HG02973 (cell line): Measurements from ENCODE around the gene TMEM132C.

Source experiments
- ATAC-seq: cut with Tn5 transposase; IDR thresholded peaks from one replicate; pipeline ENCODE4 v1.9.1; 2021; ENCODE audit warnings: moderate library complexity; ENCODE audit not compliant: unreplicated experiment

TMEM132C gene

GRCh38 chr12:128698301-128698972, 431.5 kb downstream of the TMEM132C start:
- no peak for ATAC-seq

DNA sequence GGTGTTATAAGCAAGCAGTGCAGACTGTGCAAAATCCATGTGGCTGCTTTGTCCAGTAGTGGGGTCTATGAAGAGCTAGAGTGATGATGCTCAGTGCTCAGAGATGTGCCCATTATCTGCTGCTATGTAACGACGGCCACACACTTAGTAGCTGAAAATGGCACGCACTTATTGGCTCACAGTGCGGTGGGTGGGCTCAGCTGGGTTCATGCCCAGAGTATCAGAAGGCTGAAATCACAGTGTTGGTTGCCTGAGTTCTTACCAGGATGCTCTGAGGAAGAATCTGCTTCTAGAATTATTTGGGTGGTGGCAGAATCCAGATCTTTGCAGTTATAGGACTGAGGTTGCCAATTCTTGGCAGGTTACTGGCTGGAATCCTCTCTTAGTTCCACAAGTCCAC, 432.1 kb downstream of the TMEM132C start:
- ATAC-seq: no peak

- no peak for ATAC-seq
Observed at GRCh38 chr12:128702371-128702770, 435.4 kb downstream of the TMEM132C start.

DNA sequence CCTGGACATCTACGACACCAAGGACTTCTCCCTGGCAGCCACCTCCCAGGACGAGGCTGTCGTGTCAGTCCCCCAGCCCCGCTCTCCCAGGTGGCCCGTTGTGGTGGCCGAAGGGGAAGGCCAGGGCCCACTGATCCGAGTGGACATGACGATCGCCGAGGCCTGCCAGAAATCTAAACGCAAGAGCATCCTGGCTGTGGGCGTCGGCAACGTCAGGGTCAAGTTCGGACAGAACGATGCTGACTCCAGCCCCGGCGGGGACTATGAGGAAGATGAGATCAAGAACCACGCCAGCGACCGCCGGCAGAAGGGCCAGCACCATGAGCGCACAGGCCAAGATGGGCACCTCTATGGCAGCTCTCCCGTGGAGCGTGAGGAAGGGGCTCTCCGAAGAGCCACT, 438.2 kb downstream of the TMEM132C start:
- no peak for ATAC-seq

- no peak for ATAC-seq
Observed at GRCh38 chr12:128707488-128707887, 440.5 kb downstream of the TMEM132C start.

GRCh38 chr12:128708789-128709188, 441.8 kb downstream of the TMEM132C start:
- ATAC-seq: no peak

- no peak for ATAC-seq
Observed at GRCh38 chr12:128709660-128710059, 442.7 kb downstream of the TMEM132C start.

DNA sequence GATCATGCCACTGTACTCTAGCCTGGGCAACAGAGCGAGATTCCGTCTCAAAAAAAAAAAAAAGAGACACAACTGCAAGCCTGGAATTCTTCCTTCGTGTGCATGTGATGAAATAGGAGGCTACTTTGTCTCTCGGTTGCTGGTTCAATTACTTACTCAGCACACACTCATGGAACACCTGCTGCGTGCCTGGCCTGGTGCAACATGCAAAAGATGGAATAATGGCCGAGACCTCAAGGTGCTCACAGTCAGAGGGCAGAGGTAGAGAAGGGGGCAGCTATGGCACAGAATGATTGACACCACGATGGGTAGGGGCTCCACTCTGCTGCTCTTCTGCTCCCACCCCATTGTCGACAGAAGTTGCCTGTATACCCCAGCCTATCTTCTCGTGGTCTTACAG, 444.5 kb downstream of the TMEM132C start:
- no peak for ATAC-seq

GRCh38 chr12:128712622-128713021, 445.7 kb downstream of the TMEM132C start:
- ATAC-seq: no peak

DNA sequence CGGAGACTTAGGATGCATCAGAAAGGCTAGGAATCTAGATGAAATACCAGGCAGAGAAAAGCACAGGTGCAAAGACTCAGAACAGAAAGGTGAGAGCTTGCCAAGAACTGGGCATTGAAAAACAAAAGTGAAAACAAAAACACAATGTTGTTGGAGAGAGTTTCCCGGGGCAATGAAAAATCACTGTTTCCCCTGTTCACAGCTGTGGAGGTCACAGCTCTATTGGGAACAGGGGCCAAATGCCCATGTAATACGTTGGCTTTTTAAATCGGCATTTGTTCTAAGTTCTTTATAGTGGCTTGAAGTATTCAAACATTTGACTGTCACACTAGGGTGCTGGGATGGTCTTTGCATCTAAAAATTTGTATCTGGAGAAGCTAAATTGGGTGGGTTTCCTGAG, 448.5 kb downstream of the TMEM132C start:
- ATAC-seq: no peak

GRCh38 chr12:128724468-128725046, 457.6 kb downstream of the TMEM132C start:
- no peak for ATAC-seq

DNA sequence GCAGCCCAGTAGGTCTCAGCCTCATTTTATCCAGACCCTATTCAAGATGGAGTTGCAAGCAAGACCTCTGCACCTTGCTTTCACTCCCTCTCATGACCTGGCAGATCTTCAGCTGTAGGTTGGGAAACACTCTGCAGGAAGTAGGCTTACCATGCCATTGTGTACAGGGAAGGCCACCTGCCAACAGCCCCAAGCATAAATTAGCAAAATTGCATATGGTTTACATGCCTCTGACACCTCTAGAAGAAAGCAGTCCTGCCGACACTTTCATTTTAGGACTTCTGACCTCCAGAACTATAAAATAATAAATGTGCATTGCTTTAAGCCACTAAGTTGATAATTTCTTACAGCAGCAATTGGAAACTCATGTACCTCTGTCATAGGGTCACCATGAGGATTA, 459.9 kb downstream of the TMEM132C start:
- no peak for ATAC-seq

DNA sequence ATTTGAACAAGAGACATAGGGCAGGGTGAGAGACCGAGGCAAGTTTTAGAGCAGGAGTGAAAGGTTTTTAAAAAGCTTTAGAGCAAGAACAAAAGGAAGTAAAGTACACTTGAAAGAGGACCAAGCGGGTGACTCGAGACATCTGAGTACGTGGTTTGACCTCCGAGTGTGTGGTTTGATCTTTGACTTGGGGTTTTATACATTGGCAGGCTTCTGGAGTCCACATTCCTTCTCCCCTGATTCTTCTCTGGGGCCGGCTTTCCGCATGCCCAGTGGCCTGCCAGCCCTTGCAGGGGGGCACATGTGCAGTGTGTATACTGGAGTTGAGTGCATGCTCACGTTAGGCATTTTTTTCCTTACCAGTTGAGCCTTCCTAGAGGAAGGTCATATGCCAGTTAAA, 460.5 kb downstream of the TMEM132C start:
- no peak for ATAC-seq

- no peak for ATAC-seq
Observed at GRCh38 chr12:128727999-128728398, 461.0 kb downstream of the TMEM132C start.

DNA sequence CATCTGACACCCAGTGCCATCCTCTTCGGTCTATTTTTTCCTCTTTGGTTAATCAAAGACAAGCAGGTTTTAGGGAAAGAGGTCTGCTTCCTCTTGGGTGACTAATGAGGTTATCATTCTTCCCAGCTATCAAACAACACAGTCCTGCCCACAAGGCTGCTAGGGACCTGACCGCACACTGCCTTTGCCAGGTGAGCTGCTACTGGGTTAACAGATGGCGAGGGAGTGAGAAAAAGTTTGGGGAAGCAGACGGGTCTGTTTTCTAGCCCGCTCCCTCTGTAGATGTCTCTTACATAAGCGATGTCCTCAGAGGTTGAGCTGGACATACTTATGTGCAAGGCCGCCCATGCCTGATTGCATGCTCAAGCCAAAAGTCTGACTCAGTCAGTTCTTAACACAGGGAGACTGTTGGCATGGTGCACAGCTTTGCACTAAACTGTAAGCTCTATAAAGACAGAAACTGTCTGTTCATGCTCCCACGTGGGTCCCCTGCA, 462.7 kb downstream of the TMEM132C start:
- ATAC-seq: no peak

DNA sequence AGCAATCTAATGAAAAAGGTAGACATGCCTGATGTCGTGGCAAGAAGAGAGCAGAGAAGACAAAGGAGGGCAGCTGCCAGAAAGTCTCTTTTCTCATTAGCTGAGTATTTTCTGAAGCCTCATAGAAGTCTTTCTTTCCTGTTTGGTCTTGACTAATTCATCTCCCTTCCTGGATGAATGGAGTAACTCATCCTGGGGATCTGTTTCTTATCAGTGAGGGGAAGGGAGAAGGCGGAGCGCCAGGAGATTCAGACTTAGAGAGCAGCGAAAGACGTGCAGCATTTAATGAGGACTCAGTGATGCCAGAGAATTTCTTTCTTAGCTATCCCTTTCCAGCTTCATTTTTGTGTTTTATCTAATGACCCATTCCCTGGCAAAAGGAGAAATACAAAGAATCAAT, 467.4 kb downstream of the TMEM132C start:
- ATAC-seq: no peak

- no peak for ATAC-seq
Observed at GRCh38 chr12:128737292-128737966, 470.5 kb downstream of the TMEM132C start.

DNA sequence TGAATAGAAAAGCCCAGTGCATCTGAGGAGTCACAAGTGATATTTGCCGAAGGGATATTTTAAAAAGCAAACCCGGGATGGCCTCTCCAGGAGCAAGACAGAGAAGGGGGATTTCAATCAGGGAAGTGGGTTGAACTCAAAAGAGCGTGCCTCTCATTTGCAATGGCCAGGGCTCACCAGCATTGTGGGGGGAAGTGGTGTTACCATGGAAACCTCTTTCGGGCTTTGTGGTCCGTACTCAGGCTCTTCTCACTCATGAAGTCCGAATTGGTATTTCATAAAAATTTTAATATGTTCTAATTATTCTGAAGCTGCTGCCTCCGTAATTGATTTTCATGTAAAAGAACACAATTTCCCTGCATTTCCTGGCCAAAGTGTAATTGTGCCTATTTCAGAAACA, 476.9 kb downstream of the TMEM132C start:
- no peak for ATAC-seq

GRCh38 chr12:128745772-128746689, 479.1 kb downstream of the TMEM132C start:
- ATAC-seq: no peak

GRCh38 chr12:128747441-128747840, 480.5 kb downstream of the TMEM132C start:
- ATAC-seq: no peak

- ATAC-seq: no peak
Observed at GRCh38 chr12:128752386-128752785, 485.4 kb downstream of the TMEM132C start.
